Measurements from ENCODE around the gene SALL4.

The SALL4 gene

DNA sequence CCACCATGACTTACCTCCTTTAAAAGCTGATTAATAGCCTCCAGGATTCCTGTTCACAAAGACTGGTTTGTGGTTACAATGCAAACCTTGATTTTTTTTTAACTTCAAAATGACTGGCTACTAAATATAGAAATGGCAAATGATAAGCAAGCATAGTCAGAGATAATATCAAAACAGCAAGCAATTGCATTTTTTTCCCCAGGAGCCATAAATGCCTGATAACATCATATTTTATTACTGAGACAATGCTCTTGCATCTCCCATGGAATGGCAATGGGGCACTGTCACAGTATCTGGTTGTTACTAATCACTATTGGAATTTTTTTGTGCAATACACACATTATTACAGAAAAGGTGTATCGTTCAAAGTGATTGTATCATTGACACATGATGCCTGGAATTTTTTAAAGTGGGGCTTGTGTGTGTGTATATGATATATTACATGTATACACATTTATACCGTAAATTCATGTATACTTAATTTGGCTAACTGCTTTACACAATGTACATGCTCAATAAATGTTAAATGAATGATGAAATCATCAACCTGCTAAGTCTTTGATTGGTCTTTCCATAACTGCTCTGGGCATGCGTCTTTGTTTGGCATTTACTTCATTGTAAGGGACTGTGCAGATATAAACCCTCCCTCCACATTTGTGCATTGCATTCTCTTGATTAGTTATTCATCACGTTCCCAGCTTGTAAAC lies 980 bp upstream of the SALL4 start:
- no peaks in the 10 kb centered on the region for H3K36me3 ChIP-seq (ENCODE audit: control insufficient read depth in 1 of 2, insufficient read depth in 2 of 2, low read length in 2 of 2)
- no peak overlapping the region for H3K18ac ChIP-seq (ENCODE audit: low read length)
- no peak overlapping the region for H4K12ac ChIP-seq (ENCODE audit: low read depth, low read length)
- no peaks in the 10 kb centered on the region for H3K9me3 ChIP-seq (ENCODE audit: insufficient read depth, low read depth, low read length)
- DNase-seq: peak; percentile 69 to 92
- no peak overlapping the region for H3K14ac ChIP-seq (ENCODE audit: low read length)
- H3K27me3 ChIP-seq (ENCODE audit: insufficient read depth, low read length): no peaks in the 10 kb centered on the region
- no peak overlapping the region for H2BK5ac ChIP-seq (ENCODE audit: low read depth, low read length, poor library complexity)
- no peak overlapping the region for H3K23ac ChIP-seq (ENCODE audit: low read length)
- no peak overlapping the region for H3K4ac ChIP-seq (ENCODE audit: low read depth, low read length)
- H2AFZ ChIP-seq (ENCODE audit: insufficient read depth, low read length, poor library complexity): no peak overlapping the region
- H2BK120ac ChIP-seq (ENCODE audit: insufficient read depth, low read length, poor library complexity): no peak overlapping the region
- H3K4me2 ChIP-seq (ENCODE audit: low read length): no peak overlapping the region
- peaks cover 24% of the 10 kb centered on the region for H3K79me2 ChIP-seq (ENCODE audit: control insufficient read depth, insufficient read depth, low read length, poor library complexity)
- H3K4me1 ChIP-seq (ENCODE audit: control insufficient read depth in 1 of 2, insufficient read depth in 2 of 2, low read length in 2 of 2): peaks cover 3 to 6% of the 10 kb centered on the region in 2 experiments
- H2BK12ac ChIP-seq (ENCODE audit: low read length): no peak overlapping the region
- H3K9ac ChIP-seq (ENCODE audit: low read length): no peak overlapping the region
- H2AK5ac ChIP-seq (ENCODE audit: low read length): no peak overlapping the region
- peaks cover 17% of the 10 kb centered on the region for H3K79me1 ChIP-seq (ENCODE audit: low read length)
- no peak overlapping the region for H4K91ac ChIP-seq (ENCODE audit: low read depth, low read length)
- no peak overlapping the region for H4K8ac ChIP-seq (ENCODE audit: low read depth, low read length)
- WGBS (ENCODE audit: extremely low coverage, insufficient coverage, insufficient read length): no CpG with 5 or more reads among the region's 4 CpGs
- no peak overlapping the region for H3K4me3 ChIP-seq (ENCODE audit: low read depth, low read length)
- no peak overlapping the region for H3K27ac ChIP-seq (ENCODE audit: low read depth, low read length)

DNA sequence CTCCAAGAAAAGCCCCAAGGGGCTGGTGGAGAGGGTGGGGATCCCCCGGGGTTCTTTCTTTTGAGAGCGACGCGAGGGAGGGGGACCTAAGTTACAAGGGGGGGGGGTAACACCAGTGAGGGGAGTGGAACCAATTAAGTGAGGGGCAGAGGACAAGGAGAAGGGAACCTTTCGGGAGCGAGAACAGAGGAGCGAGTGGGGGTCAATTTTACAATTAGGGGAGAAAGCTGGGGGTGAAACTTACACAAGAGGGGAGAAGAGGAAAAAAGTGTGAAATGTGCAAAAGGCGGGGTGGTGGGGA lies 548 bp downstream of the SALL4 start:
- Histone ChIP-seq H3K23ac (ENCODE audit: low read length) (no peak overlapping the region), H4K8ac (ENCODE audit: low read depth, low read length) (peak overlapping the region; percentile 94)
- WGBS (ENCODE audit: extremely low coverage, insufficient coverage, insufficient read length): no CpG with 5 or more reads among the region's 8 CpGs

DNA sequence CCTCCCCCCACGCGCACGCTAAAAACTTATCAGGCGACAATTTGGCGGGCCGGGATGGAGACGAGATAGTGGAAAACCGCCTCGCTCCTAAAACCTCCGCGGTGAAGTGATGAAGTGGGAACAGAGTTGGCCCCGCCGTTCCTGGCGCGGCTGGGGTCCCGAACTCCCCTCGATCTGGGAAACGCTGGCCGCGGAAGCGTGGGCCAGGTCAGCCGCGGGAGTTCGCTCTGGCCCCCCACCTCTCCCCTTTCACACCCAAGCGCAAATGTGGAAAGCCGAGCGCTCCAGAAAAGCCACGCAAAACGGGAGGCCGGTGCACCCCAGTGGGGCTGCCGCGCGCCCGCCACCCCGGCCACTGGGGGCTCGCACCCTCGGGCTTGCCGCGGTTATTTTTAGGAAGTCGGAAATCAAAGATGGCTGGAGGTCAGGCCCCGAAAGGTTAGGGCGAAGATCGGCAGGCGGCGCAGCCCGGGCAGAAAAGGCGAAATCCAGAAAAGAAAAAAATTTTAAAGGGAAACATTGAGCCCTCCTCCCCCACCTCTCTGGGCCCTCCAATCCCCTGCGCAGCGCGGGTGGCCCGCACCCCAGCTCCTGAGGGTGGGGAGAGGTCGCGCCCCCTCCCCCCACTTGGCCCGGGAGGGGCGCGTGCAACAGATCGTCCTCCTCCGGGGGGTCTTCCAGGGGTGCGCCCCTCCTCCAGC lies 1.0 kb downstream of the SALL4 start:
- H3K9me3 ChIP-seq (ENCODE audit: insufficient read depth, low read depth, low read length): no peaks in the 10 kb centered on the region

More for the DNA sequence above, 548 bp downstream of the SALL4 start:
- no peak for DNase-seq
- H3K4me3 ChIP-seq (ENCODE audit: low read depth, low read length): peak overlapping the region; percentile 94
- H3K4ac ChIP-seq (ENCODE audit: low read depth, low read length): peak overlapping the region; percentile 99
- peaks cover 26% of the 10 kb centered on the region for H3K79me2 ChIP-seq (ENCODE audit: control insufficient read depth, insufficient read depth, low read length, poor library complexity)
- H2BK120ac ChIP-seq (ENCODE audit: insufficient read depth, low read length, poor library complexity): peak overlapping the region; percentile 76
- H3K27me3 ChIP-seq (ENCODE audit: insufficient read depth, low read length): no peaks in the 10 kb centered on the region
- H4K91ac ChIP-seq (ENCODE audit: low read depth, low read length): peak overlapping the region; percentile 72
- H3K36me3 ChIP-seq (ENCODE audit: control insufficient read depth in 1 of 2, insufficient read depth in 2 of 2, low read length in 2 of 2): no peaks in the 10 kb centered on the region
- H3K4me1 ChIP-seq (ENCODE audit: control insufficient read depth in 1 of 2, insufficient read depth in 2 of 2, low read length in 2 of 2): peaks cover 5 to 11% of the 10 kb centered on the region in 2 experiments
- peak overlapping the region; percentile 95 for H2AFZ ChIP-seq (ENCODE audit: insufficient read depth, low read length, poor library complexity)
- H4K12ac ChIP-seq (ENCODE audit: low read depth, low read length): peak overlapping the region; percentile 87
- peaks cover 19% of the 10 kb centered on the region for H3K79me1 ChIP-seq (ENCODE audit: low read length)
- H2BK12ac ChIP-seq (ENCODE audit: low read length): peak overlapping the region; percentile 30
- peak overlapping the region; percentile 98 for H2BK5ac ChIP-seq (ENCODE audit: low read depth, low read length, poor library complexity)
- peak overlapping the region; percentile 84 for H3K27ac ChIP-seq (ENCODE audit: low read depth, low read length)
- H3K4me2 ChIP-seq (ENCODE audit: low read length): peak overlapping the region; percentile 76
- no peaks in the 10 kb centered on the region for H3K9me3 ChIP-seq (ENCODE audit: insufficient read depth, low read depth, low read length)
- peak overlapping the region; percentile 96 for H3K9ac ChIP-seq (ENCODE audit: low read length)
- H3K18ac ChIP-seq (ENCODE audit: low read length): peak overlapping the region; percentile 92
- H2AK5ac ChIP-seq (ENCODE audit: low read length): no peak overlapping the region
- peak overlapping the region; percentile 72 for H3K14ac ChIP-seq (ENCODE audit: low read length)

DNA sequence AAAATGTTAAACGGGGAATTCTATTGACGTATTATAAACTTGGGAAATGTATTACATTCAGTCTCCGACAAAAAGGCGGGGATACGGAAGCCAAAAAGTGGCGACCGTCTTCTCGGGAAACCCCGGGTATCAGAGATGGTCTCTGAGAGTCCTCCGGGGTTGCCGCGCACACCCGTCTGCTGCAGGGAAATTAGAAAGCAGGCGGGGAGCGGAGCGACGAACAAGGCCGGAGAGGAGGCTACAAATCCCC lies 1.5 kb downstream of the SALL4 start:
- Histone ChIP-seq H3K9ac (ENCODE audit: low read length) (peak overlapping the region; percentile 96), H2AK5ac (ENCODE audit: low read length) (peak overlapping the region; percentile 38), H3K4ac (ENCODE audit: low read depth, low read length) (peak overlapping the region; percentile 99), H2BK12ac (ENCODE audit: low read length) (peak overlapping the region; percentile 5), H2BK120ac (ENCODE audit: insufficient read depth, low read length, poor library complexity) (peak overlapping the region; percentile 76), H4K12ac (ENCODE audit: low read depth, low read length) (peak overlapping the region; percentile 79), H3K18ac (ENCODE audit: low read length) (peak overlapping the region; percentile 90), H3K79me2 (ENCODE audit: control insufficient read depth, insufficient read depth, low read length, poor library complexity) (peaks cover 28% of the 10 kb centered on the region), H3K9me3 (ENCODE audit: insufficient read depth, low read depth, low read length) (no peaks in the 10 kb centered on the region), H4K8ac (ENCODE audit: low read depth, low read length) (peak overlapping the region; percentile 94), H3K27me3 (ENCODE audit: insufficient read depth, low read length) (no peaks in the 10 kb centered on the region), H3K27ac (ENCODE audit: low read depth, low read length) (peak overlapping the region; percentile 84), H3K4me2 (ENCODE audit: low read length) (peak overlapping the region; percentile 76), H3K23ac (ENCODE audit: low read length) (no peak overlapping the region), H2AFZ (ENCODE audit: insufficient read depth, low read length, poor library complexity) (peak overlapping the region; percentile 95), H4K91ac (ENCODE audit: low read depth, low read length) (peak overlapping the region; percentile 72), H3K4me1 (ENCODE audit: control insufficient read depth in 1 of 2, insufficient read depth in 2 of 2, low read length in 2 of 2) (peaks cover 5 to 11% of the 10 kb centered on the region in 2 experiments), H3K4me3 (ENCODE audit: low read depth, low read length) (peak overlapping the region; percentile 94), H2BK5ac (ENCODE audit: low read depth, low read length, poor library complexity) (peak overlapping the region; percentile 98), H3K36me3 (ENCODE audit: control insufficient read depth in 1 of 2, insufficient read depth in 2 of 2, low read length in 2 of 2) (no peaks in the 10 kb centered on the region), H3K14ac (ENCODE audit: low read length) (peak overlapping the region; percentile 72), H3K79me1 (ENCODE audit: low read length) (peaks cover 19% of the 10 kb centered on the region)
- DNase-seq: peak in 1 of 2 donors; percentile 12
- no CpG with 5 or more reads among the region's 18 CpGs for WGBS (ENCODE audit: extremely low coverage, insufficient coverage, insufficient read length)

More for the DNA sequence above, 1.0 kb downstream of the SALL4 start:
- H2BK5ac ChIP-seq (ENCODE audit: low read depth, low read length, poor library complexity): peak overlapping the region; percentile 98
- H3K27ac ChIP-seq (ENCODE audit: low read depth, low read length): peak overlapping the region; percentile 84
- H3K23ac ChIP-seq (ENCODE audit: low read length): no peak overlapping the region
- H3K4me1 ChIP-seq (ENCODE audit: control insufficient read depth in 1 of 2, insufficient read depth in 2 of 2, low read length in 2 of 2): peaks cover 5 to 11% of the 10 kb centered on the region in 2 experiments
- H3K79me1 ChIP-seq (ENCODE audit: low read length): peaks cover 19% of the 10 kb centered on the region
- no peaks in the 10 kb centered on the region for H3K27me3 ChIP-seq (ENCODE audit: insufficient read depth, low read length)
- no peaks in the 10 kb centered on the region for H3K36me3 ChIP-seq (ENCODE audit: control insufficient read depth in 1 of 2, insufficient read depth in 2 of 2, low read length in 2 of 2)
- H4K8ac ChIP-seq (ENCODE audit: low read depth, low read length): peak overlapping the region; percentile 94
- peak overlapping the region; percentile 76 for H2BK120ac ChIP-seq (ENCODE audit: insufficient read depth, low read length, poor library complexity)
- H2AK5ac ChIP-seq (ENCODE audit: low read length): peak overlapping the region; percentile 38
- no CpG with 5 or more reads among the region's 59 CpGs for WGBS (ENCODE audit: extremely low coverage, insufficient coverage, insufficient read length)
- H4K12ac ChIP-seq (ENCODE audit: low read depth, low read length): peak overlapping the region; percentile 87
- H3K79me2 ChIP-seq (ENCODE audit: control insufficient read depth, insufficient read depth, low read length, poor library complexity): peaks cover 26% of the 10 kb centered on the region
- H3K9ac ChIP-seq (ENCODE audit: low read length): peak overlapping the region; percentile 96
- H3K14ac ChIP-seq (ENCODE audit: low read length): peak overlapping the region; percentile 72
- H3K18ac ChIP-seq (ENCODE audit: low read length): peak overlapping the region; percentile 92
- peak overlapping the region; percentile 94 for H3K4me3 ChIP-seq (ENCODE audit: low read depth, low read length)
- peak overlapping the region; percentile 30 for H2BK12ac ChIP-seq (ENCODE audit: low read length)
- peak overlapping the region; percentile 76 for H3K4me2 ChIP-seq (ENCODE audit: low read length)
- DNase-seq: peak in 1 of 2 donors; percentile 34
- peak overlapping the region; percentile 72 for H4K91ac ChIP-seq (ENCODE audit: low read depth, low read length)
- peak overlapping the region; percentile 95 for H2AFZ ChIP-seq (ENCODE audit: insufficient read depth, low read length, poor library complexity)
- H3K4ac ChIP-seq (ENCODE audit: low read depth, low read length): peak overlapping the region; percentile 99

Measured in trophoblast cell (in vitro differentiated cells and primary cell).